NT2/D1 (cell line): ENCODE measurements around the gene CNNM1.

Experiments used
- DNase-seq: peaks from one replicate; pipeline ENCODE4 v3.0.0-alpha.2; 2011; ENCODE audit warnings: low read depth, low spot score
- H3K27me3 ChIP-seq: 2 replicates; pipeline ENCODE4 v1.6.0; 2011; ENCODE audit warnings: mild to moderate bottlenecking; ENCODE audit not compliant: insufficient read length, insufficient read depth
- H3K36me3 ChIP-seq: 2 replicates; pipeline ENCODE4 v1.6.1; 2011; ENCODE audit warnings: mild to moderate bottlenecking, low read length, mixed read lengths; ENCODE audit not compliant: insufficient read depth, insufficient read length
- H3K4me1 ChIP-seq: 2 replicates; pipeline ENCODE4 v1.5.1; 2011; ENCODE audit not compliant: insufficient read depth, insufficient read length
- H3K4me3 ChIP-seq: 2 replicates; pipeline ENCODE4 v1.5.1; 2011; ENCODE audit warnings: low read depth; ENCODE audit not compliant: insufficient read length
- H3K9ac ChIP-seq: 2 replicates; pipeline ENCODE4 v1.6.0; 2011; ENCODE audit warnings: low read depth; ENCODE audit not compliant: insufficient read length
- H3K9me3 ChIP-seq: 2 replicates; pipeline ENCODE4 v1.5.1; 2011; ENCODE audit warnings: mild to moderate bottlenecking, low read length; ENCODE audit not compliant: insufficient read depth
- SUZ12 ChIP-seq: IDR thresholded peaks from 2 replicates; pipeline ENCODE4 v1.6.1; 2011; ENCODE audit not compliant: insufficient read length, insufficient read depth; ENCODE audit errors: extremely low read depth
- YY1 ChIP-seq: IDR thresholded peaks from 2 replicates; pipeline ENCODE4 v1.6.1; 2011; ENCODE audit not compliant: insufficient read length, insufficient read depth
- ZNF274 ChIP-seq: IDR thresholded peaks from 2 replicates; pipeline ENCODE4 v1.6.1; 2011; ENCODE audit warnings: mild to moderate bottlenecking, low read depth, low read length

Gene CNNM1

DNA sequence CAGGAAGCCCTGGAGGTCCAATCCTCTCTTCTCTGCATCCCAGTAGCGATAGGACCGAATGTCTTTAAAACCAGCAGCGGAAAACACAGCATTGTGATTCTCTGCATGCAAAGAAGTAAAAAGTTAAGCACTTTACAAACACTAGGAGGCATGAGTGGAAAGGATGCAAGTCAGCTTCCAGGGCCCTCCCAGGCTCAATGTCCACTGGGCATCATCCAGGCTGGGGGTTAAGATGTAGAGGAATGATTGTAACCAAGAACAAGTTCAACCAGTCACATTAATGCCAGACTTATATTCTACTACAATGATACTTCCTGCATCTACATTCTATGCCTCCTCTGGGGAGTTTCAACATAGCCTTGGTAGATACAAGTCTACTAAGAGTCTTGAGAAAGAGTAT lies 77.0 kb downstream of the CNNM1 start:
- no peaks in the 10 kb centered on the region for H3K4me1 ChIP-seq
- no peaks in the 10 kb centered on the region for H3K9me3 ChIP-seq
- no peaks in the 10 kb centered on the region for H3K27me3 ChIP-seq
- H3K9ac ChIP-seq = no peak overlapping the region
- no peak for TF ChIP-seq YY1
- no peak for TF ChIP-seq ZNF274
- TF ChIP-seq SUZ12 = no peak
- peaks cover 58% of the 10 kb centered on the region for H3K36me3 ChIP-seq
- H3K4me3 ChIP-seq = no peak overlapping the region
- no peak for DNase-seq

DNA sequence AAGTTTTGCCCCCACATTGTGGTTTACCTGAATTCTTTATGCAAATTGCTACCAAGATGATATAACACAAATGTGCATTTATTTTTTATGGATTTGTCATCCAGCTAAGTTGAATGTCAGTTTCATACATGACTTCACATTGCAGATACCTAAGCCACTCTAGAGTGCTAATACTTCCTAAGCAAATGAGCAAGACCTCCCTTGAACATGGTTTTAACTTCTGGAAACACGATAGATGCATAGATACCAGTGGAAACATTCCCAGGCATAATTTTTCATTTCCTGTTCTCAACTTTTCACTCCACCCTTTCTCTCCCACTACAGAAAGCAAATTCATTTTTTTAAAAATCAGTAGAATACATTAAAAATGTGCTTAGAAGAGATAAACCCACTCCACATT lies 81.0 kb downstream of the CNNM1 start:
- no peak for TF ChIP-seq SUZ12
- TF ChIP-seq ZNF274 = no peak
- Histone ChIP-seq H3K27me3 (no peaks in the 10 kb centered on the region), H3K4me3 (no peak overlapping the region), H3K4me1 (no peaks in the 10 kb centered on the region), H3K9ac (no peak overlapping the region), H3K36me3 (peaks cover 24% of the 10 kb centered on the region), H3K9me3 (no peaks in the 10 kb centered on the region)
- no peak for DNase-seq

DNA sequence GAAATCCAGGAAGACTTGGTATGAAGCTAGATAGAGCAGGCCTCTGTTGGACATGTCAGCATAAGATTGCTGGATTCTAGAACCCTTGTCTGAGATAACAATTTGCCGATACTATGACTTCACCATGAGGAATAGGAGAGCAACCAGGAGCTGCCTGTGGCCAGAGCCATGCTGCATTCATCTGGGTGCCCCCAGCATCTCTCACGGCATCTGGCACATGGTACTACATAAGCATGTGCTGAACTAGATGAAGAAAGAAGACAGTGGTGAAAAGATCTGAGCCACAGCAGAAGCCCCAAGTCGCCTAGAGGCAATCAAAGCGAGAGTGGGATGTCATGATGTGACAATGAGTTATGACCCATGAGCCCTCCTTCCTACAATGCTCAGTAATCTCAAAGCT lies 81.7 kb downstream of the CNNM1 start:
- Histone ChIP-seq H3K9ac (no peak overlapping the region), H3K36me3 (peaks cover 20% of the 10 kb centered on the region), H3K9me3 (no peaks in the 10 kb centered on the region), H3K4me1 (no peaks in the 10 kb centered on the region), H3K27me3 (no peaks in the 10 kb centered on the region), H3K4me3 (no peak overlapping the region)
- DNase-seq = no peak
- no peak for TF ChIP-seq SUZ12

DNA sequence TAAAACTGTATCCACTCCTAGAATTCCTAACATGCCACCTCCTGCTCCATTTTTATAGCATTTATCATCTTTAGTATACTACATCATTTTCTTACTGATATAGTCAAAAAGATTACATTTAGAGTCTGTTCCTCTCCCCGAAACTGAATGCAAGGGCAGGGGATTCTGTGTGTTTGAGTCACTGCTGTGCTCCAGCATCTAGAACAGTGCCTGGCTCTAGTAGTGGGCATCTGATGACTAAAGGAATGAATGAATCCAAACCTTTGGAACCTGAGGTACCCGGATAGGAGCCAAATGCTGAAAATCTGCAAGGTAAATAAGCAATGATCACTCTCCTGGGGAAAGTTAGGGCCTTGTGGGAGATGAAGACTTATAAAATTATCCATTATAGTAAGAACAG lies 82.4 kb downstream of the CNNM1 start:
- DNase-seq = no peak
- TF ChIP-seq ZNF274 (no peak), SUZ12 (no peak), YY1 (no peak)
- H3K9me3 ChIP-seq = no peaks in the 10 kb centered on the region
- H3K36me3 ChIP-seq = peaks cover 14% of the 10 kb centered on the region
- H3K27me3 ChIP-seq = no peaks in the 10 kb centered on the region
- no peak overlapping the region for H3K9ac ChIP-seq
- H3K4me3 ChIP-seq = no peak overlapping the region
- H3K4me1 ChIP-seq = no peaks in the 10 kb centered on the region

GRCh38 chr10:99412099-99412498 lies 82.9 kb downstream of the CNNM1 start:
- no peaks in the 10 kb centered on the region for H3K9me3 ChIP-seq
- no peak overlapping the region for H3K4me3 ChIP-seq
- H3K27me3 ChIP-seq = no peaks in the 10 kb centered on the region
- peaks cover 8% of the 10 kb centered on the region for H3K36me3 ChIP-seq
- DNase-seq = no peak
- TF ChIP-seq SUZ12 (no peak), ZNF274 (no peak), YY1 (no peak)
- no peak overlapping the region for H3K9ac ChIP-seq
- H3K4me1 ChIP-seq = no peaks in the 10 kb centered on the region

DNA sequence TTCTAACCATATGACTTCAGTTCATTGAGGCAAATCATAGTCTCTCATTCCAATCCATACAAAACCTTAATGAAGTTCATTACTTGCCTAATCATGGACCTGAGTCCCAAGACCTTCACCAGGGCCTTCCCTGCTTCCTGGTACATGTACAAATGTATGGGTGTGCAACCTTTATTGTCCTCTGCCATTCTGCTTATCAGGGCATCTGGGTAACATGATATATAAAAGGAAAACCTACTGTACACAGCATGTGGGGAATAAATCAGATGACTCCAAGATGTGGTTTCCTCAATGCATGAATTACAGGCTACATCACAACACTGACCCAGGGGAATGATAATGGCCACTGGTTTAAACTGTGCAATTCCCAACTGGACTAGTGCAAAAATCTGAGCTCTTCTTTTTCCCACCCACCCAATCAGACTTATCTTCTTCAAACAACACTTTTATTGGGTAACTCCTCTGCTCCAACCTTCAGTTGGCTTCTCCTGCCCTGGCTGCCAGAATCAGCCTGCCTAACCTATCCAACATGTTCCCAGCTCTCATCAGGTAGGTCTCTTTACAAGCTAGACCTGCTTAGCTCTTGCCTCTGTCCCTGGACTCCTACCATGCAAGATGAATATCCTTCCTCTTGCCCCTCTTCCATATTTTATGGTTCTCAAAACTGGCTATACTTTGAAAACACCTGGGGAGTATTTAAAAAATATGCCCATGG lies 89.9 kb downstream of the CNNM1 start:
- DNase-seq = no peak
- Histone ChIP-seq H3K36me3 (peaks cover 29% of the 10 kb centered on the region), H3K4me3 (no peak overlapping the region), H3K4me1 (no peaks in the 10 kb centered on the region), H3K9me3 (no peaks in the 10 kb centered on the region), H3K9ac (no peak overlapping the region), H3K27me3 (no peaks in the 10 kb centered on the region)
- TF ChIP-seq ZNF274 (no peak), SUZ12 (no peak), YY1 (no peak)

GRCh38 chr10:99419688-99420087 lies 90.5 kb downstream of the CNNM1 start:
- no peak overlapping the region for H3K4me3 ChIP-seq
- DNase-seq = no peak
- H3K4me1 ChIP-seq = no peaks in the 10 kb centered on the region
- H3K36me3 ChIP-seq = peaks cover 31% of the 10 kb centered on the region
- H3K9ac ChIP-seq = no peak overlapping the region
- no peaks in the 10 kb centered on the region for H3K9me3 ChIP-seq
- H3K27me3 ChIP-seq = no peaks in the 10 kb centered on the region
- TF ChIP-seq SUZ12 = no peak
- TF ChIP-seq YY1 = no peak
- TF ChIP-seq ZNF274 = no peak

GRCh38 chr10:99421233-99421739 lies 92.1 kb downstream of the CNNM1 start:
- Histone ChIP-seq H3K36me3 (peaks cover 46% of the 10 kb centered on the region), H3K9ac (no peak overlapping the region), H3K4me3 (no peak overlapping the region), H3K4me1 (no peaks in the 10 kb centered on the region), H3K27me3 (no peaks in the 10 kb centered on the region), H3K9me3 (no peaks in the 10 kb centered on the region)
- no peak for DNase-seq
- TF ChIP-seq SUZ12 (no peak), YY1 (no peak), ZNF274 (no peak)
